H9 (cell line): ENCODE results near the gene PDE8A. TPM values are rescaled to one million over a fixed set of nuclear protein-coding genes. Genes with fewer than 3 reads are reported as not detected.

ENCODE experiments used
- DNase-seq: peaks from one replicate; pipeline ENCODE4 v3.0.0-alpha.2; 2017
- H2AFZ ChIP-seq: one replicate; pipeline ENCODE4 v1.6.1; 2013; ENCODE audit warnings: mild to moderate bottlenecking, low read length, control low read depth, moderate library complexity
- H2AK5ac ChIP-seq: 2 replicates; pipeline ENCODE4 v1.6.1; 2013; ENCODE audit warnings: low read length, control low read depth, mixed read lengths; ENCODE audit not compliant: insufficient read length
- H2BK120ac ChIP-seq: one replicate; pipeline ENCODE4 v1.6.1; 2013; ENCODE audit warnings: low read depth, mild to moderate bottlenecking, low read length, control low read depth, inconsistent platforms; ENCODE audit not compliant: poor library complexity, severe bottlenecking
- H2BK12ac ChIP-seq: 2 replicates; pipeline ENCODE4 v1.6.1; 2013; ENCODE audit warnings: low read length, control low read depth, mixed read lengths, low read depth; ENCODE audit not compliant: insufficient read length
- H2BK15ac ChIP-seq: 2 replicates; pipeline ENCODE4 v1.6.1; 2013; ENCODE audit warnings: low read depth, low read length, control low read depth
- H2BK20ac ChIP-seq: one replicate; pipeline ENCODE4 v1.6.1; 2013; ENCODE audit warnings: low read depth, mild to moderate bottlenecking, low read length, control low read depth, inconsistent platforms; ENCODE audit not compliant: poor library complexity, severe bottlenecking
- H2BK5ac ChIP-seq: 2 replicates; pipeline ENCODE4 v1.6.1; 2013; ENCODE audit warnings: low read length, control low read depth, mixed read lengths; ENCODE audit not compliant: insufficient read length
- H3K14ac ChIP-seq: 2 replicates; pipeline ENCODE4 v1.6.1; 2013; ENCODE audit warnings: low read length, control low read depth; ENCODE audit not compliant: insufficient read depth
- H3K18ac ChIP-seq: 2 replicates; pipeline ENCODE4 v1.6.1; 2013; ENCODE audit warnings: low read depth, mild to moderate bottlenecking, mixed read lengths, low read length, control low read depth; ENCODE audit not compliant: insufficient read length
- H3K23ac ChIP-seq: 2 replicates; pipeline ENCODE4 v1.6.1; 2013; ENCODE audit warnings: low read length, control low read depth, mixed read lengths, low read depth; ENCODE audit not compliant: insufficient read length
- H3K23me2 ChIP-seq: 2 replicates; pipeline ENCODE4 v1.6.1; 2013; ENCODE audit warnings: low read depth, mild to moderate bottlenecking, mixed read lengths, low read length, control low read depth; ENCODE audit not compliant: insufficient read length, poor library complexity, severe bottlenecking
- H3K27ac ChIP-seq: 2 replicates; pipeline ENCODE4 v1.5.1; 2013; ENCODE audit warnings: low read length, control low read depth, mixed read lengths, low read depth; ENCODE audit not compliant: insufficient read length
- H3K27me3 ChIP-seq: 2 replicates; pipeline ENCODE4 v1.6.1; 2013; ENCODE audit warnings: low read length, control low read depth, inconsistent platforms; ENCODE audit not compliant: insufficient read depth
- H3K4ac ChIP-seq: 2 replicates; pipeline ENCODE4 v1.6.1; 2013; ENCODE audit warnings: low read depth, mild to moderate bottlenecking, control low read depth, inconsistent platforms, low read length, moderate library complexity
- H3K4me1 ChIP-seq: 2 replicates; pipeline ENCODE4 v1.6.1; 2013; ENCODE audit warnings: low read length, control low read depth, inconsistent platforms; ENCODE audit not compliant: insufficient read depth
- H3K4me2 ChIP-seq: 2 replicates; pipeline ENCODE4 v1.6.1; 2013; ENCODE audit warnings: low read length, control low read depth, mixed read lengths; ENCODE audit not compliant: insufficient read length, insufficient read depth
- H3K56ac ChIP-seq: 2 replicates; pipeline ENCODE4 v1.6.1; 2013; ENCODE audit warnings: low read depth, mild to moderate bottlenecking, mixed read lengths, low read length, control low read depth; ENCODE audit not compliant: insufficient read length
- H3K79me1 ChIP-seq: 2 replicates; pipeline ENCODE4 v1.6.1; 2013; ENCODE audit warnings: low read depth, mild to moderate bottlenecking, moderate library complexity, low read length, control low read depth, inconsistent platforms; ENCODE audit not compliant: insufficient read depth, poor library complexity, severe bottlenecking
- H3K79me2 ChIP-seq: 2 replicates; pipeline ENCODE4 v1.6.1; 2013; ENCODE audit warnings: low read length, control low read depth, inconsistent platforms; ENCODE audit not compliant: insufficient read depth
- H3K9ac ChIP-seq: 2 replicates; pipeline ENCODE4 v1.6.1; 2013; ENCODE audit warnings: low read length, control low read depth, mixed read lengths; ENCODE audit not compliant: insufficient read length; ENCODE audit errors: extremely low read depth
- H3K9me3 ChIP-seq: one replicate; pipeline ENCODE4 v1.6.1; 2013; ENCODE audit warnings: low read depth, low read length, inconsistent platforms; ENCODE audit not compliant: control insufficient read depth
- H3T11ph ChIP-seq: one replicate; pipeline ENCODE4 v1.6.1; 2013; ENCODE audit warnings: mild to moderate bottlenecking, low read length, control low read depth, inconsistent platforms
- H4K20me1 ChIP-seq: one replicate; pipeline ENCODE4 v1.6.1; 2013; ENCODE audit not compliant: control insufficient read depth, insufficient read length, insufficient read depth
- H4K5ac ChIP-seq: 2 replicates; pipeline ENCODE4 v1.6.1; 2013; ENCODE audit warnings: low read depth, mild to moderate bottlenecking, mixed read lengths, low read length, control low read depth; ENCODE audit not compliant: insufficient read length
- H4K8ac ChIP-seq: replicated peaks from 2 replicates; pipeline ENCODE4 v1.6.1; 2013; ENCODE audit warnings: low read length, control low read depth, mixed read lengths, low read depth; ENCODE audit not compliant: insufficient read length
- H4K91ac ChIP-seq: 2 replicates; pipeline ENCODE4 v1.6.1; 2013; ENCODE audit warnings: low read depth, mild to moderate bottlenecking, moderate library complexity, mixed read lengths, low read length, control low read depth; ENCODE audit not compliant: insufficient read length
- H3K27ac Mint-ChIP-seq, 3 experiments: 2 replicates in 2 of 3; 3 replicates in 1 of 3; pipeline ENCODE4 v1.8.0; 2020 to 2021; ENCODE audit warnings: mixed read lengths in 3 of 3, mild to moderate bottlenecking in 1 of 3, moderate library complexity in 1 of 3
- H3K27me3 Mint-ChIP-seq: 2 replicates; pipeline ENCODE4 v1.8.0; 2021; ENCODE audit warnings: low read depth, mild to moderate bottlenecking, moderate library complexity, mixed read lengths
- H3K36me3 Mint-ChIP-seq, 3 experiments: 2 replicates in 2 of 3; 3 replicates in 1 of 3; pipeline ENCODE4 v1.8.0; 2020 to 2021; ENCODE audit warnings: low read depth in 3 of 3, mixed read lengths in 3 of 3; ENCODE audit not compliant: insufficient read depth in 1 of 3
- H3K4me1 Mint-ChIP-seq, 2 experiments: 2 replicates each; pipeline ENCODE4 v1.8.0; 2020; ENCODE audit warnings: mixed read lengths in 2 of 2
- H3K4me3 Mint-ChIP-seq, 2 experiments: 2 replicates in 1 of 2; 3 replicates in 1 of 2; pipeline ENCODE4 v1.8.0; 2020 to 2021; ENCODE audit warnings: mild to moderate bottlenecking in 2 of 2, mixed read lengths in 2 of 2, moderate library complexity in 1 of 2
- H3K9me3 Mint-ChIP-seq, 2 experiments: 2 replicates in 1 of 2; 3 replicates in 1 of 2; pipeline ENCODE4 v1.8.0; 2020; ENCODE audit warnings: mild to moderate bottlenecking in 2 of 2, mixed read lengths in 2 of 2, moderate library complexity in 1 of 2
- WGBS: extraction: QIAGEN DNeasy Blood & Tissue Kit; methylation state at CpG from one replicate; pipeline ENCODE4 v1.1.7; 2013; ENCODE audit warnings: missing lambda C conversion rate, low lambda C conversion rate, mixed read lengths; ENCODE audit not compliant: insufficient read length; ENCODE audit errors: extremely low coverage; 5-methylcytosine and 5-hydroxymethylcytosine counted together
- total RNA-seq: library from RNA; stranded (reverse); gene quantifications from 2 replicates; pipeline ENCODE4 v1.2.1, GENCODE V29; 2021
- TF ChIP-seq, protein P1 (sequence below): fragments of 200-600 bp; sonication (generic); conservative IDR thresholded peaks from 3 replicates; pipeline ENCODE4 v1.8.0; 2021; ENCODE audit warnings: antibody characterized with exemption, mild to moderate bottlenecking

PDE8A gene
- total RNA-seq, 1 experiment from 2014 or later, result 9.3 TPM

DNA sequence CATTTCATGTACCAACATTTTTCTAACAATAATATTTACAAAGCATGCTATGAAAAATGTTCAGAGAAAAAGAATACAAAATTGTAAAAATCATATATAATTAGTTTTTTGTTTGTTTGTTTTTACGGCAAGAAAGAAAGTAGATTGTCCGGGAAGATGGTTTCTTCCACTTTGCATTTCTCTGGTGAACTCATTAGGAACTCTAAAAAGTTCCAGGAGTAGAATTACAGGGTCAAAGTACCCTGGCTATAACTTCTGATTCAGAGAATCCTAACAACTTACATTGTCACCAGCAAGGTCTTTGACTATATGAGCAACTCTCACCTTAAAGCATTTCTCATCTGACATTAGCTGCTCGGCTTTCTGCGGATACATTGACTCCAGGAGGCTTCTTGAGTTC lies 196.7 kb downstream of the PDE8A start:
- Histone ChIP-seq H3K18ac (no peak overlapping the region), H4K8ac (no peak overlapping the region), H2BK15ac (no peak overlapping the region), H3K79me1 (no peaks in the 10 kb centered on the region), H2BK12ac (no peak overlapping the region), H3K4ac (no peak overlapping the region), H3K79me2 (no peaks in the 10 kb centered on the region), H4K5ac (no peak overlapping the region), H2BK120ac (no peak overlapping the region), H3K9ac (no peak overlapping the region), H2AK5ac (no peak overlapping the region), H3K14ac (no peak overlapping the region), H3K56ac (no peak overlapping the region), H3K27ac (no peak overlapping the region), H3T11ph (no peak overlapping the region), H3K23me2 (no peaks in the 10 kb centered on the region), H2AFZ (no peak overlapping the region), H3K23ac (no peak overlapping the region), H3K4me2 (no peak overlapping the region), H3K9me3 (no peaks in the 10 kb centered on the region), H2BK5ac (no peak overlapping the region), H3K4me1 (no peaks in the 10 kb centered on the region), H2BK20ac (no peak overlapping the region), H3K27me3 (no peaks in the 10 kb centered on the region), H4K91ac (no peak overlapping the region), H4K20me1 (no peaks in the 10 kb centered on the region)
- WGBS, result no CpG with 5 or more reads among the region's 4 CpGs
- H3K9me3 Mint-ChIP-seq, result peaks cover 0 to 9% of the 10 kb centered on the region in 2 experiments; a peak in 2 of 5 replicates
- DNase-seq, result no peak
- H3K27ac Mint-ChIP-seq, result no peak overlapping the region
- H3K27me3 Mint-ChIP-seq, result peaks cover 12% of the 10 kb centered on the region
- TF ChIP-seq, protein P1, sequence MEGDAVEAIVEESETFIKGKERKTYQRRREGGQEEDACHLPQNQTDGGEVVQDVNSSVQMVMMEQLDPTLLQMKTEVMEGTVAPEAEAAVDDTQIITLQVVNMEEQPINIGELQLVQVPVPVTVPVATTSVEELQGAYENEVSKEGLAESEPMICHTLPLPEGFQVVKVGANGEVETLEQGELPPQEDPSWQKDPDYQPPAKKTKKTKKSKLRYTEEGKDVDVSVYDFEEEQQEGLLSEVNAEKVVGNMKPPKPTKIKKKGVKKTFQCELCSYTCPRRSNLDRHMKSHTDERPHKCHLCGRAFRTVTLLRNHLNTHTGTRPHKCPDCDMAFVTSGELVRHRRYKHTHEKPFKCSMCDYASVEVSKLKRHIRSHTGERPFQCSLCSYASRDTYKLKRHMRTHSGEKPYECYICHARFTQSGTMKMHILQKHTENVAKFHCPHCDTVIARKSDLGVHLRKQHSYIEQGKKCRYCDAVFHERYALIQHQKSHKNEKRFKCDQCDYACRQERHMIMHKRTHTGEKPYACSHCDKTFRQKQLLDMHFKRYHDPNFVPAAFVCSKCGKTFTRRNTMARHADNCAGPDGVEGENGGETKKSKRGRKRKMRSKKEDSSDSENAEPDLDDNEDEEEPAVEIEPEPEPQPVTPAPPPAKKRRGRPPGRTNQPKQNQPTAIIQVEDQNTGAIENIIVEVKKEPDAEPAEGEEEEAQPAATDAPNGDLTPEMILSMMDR, result no peak
- H3K4me3 Mint-ChIP-seq, result no peak overlapping the region
- H3K4me1 Mint-ChIP-seq, result no peaks in the 10 kb centered on the region
- H3K36me3 Mint-ChIP-seq, result no peaks in the 10 kb centered on the region
